Measurements from ENCODE around the gene CFD. TPM values are rescaled to one million over a fixed set of nuclear protein-coding genes. Genes with fewer than 3 reads are reported as not detected.

The CFD gene
- total RNA-seq, 1 experiment from 2014 or later, result 8.0 TPM

GRCh38 chr19:907183-907853, 47.9 kb downstream of the CFD start:
- intact Hi-C loops (cut with micrococcal nuclease; ENCODE audit: unreplicated experiment), result no loop called here
- peaks cover 31% of the 10 kb centered on the region; the same call in 1 of the 2 replicates for H4K20me1 ChIP-seq (ENCODE audit: insufficient read depth)
- H3K27ac ChIP-seq, result no peak overlapping the region
- no peaks in the 10 kb centered on the region for H3K9me2 ChIP-seq (ENCODE audit: insufficient read depth)
- no peaks in the 10 kb centered on the region for H3K9me3 ChIP-seq (ENCODE audit: insufficient read depth, low read depth)
- no TSS peak for BruUV-seq (replicated peaks)
- H3K4me2 ChIP-seq, result no peak overlapping the region
- H3K36me3 ChIP-seq (ENCODE audit: low read depth), result no peaks in the 10 kb centered on the region
- DNase-seq, result no peak
- CTCF ChIA-PET, result no interaction called here
- peaks cover 17% of the 10 kb centered on the region for H3K4me1 ChIP-seq (replicated peaks; ENCODE audit: insufficient read depth)
- peaks cover 30% of the 10 kb centered on the region; the same call in 1 of the 2 replicates for H3F3A ChIP-seq (ENCODE audit: insufficient read depth, low read depth)
- H3K4me3 ChIP-seq, result no peak overlapping the region
- H2AFZ ChIP-seq, result no peak overlapping the region
- TF ChIP-seq EZH2 (IDR thresholded peaks at IDR 0.05; ENCODE audit: low read depth) (no peak), CTCF (conservative IDR thresholded peaks at IDR 0.05) (no peak)
- H3K79me2 ChIP-seq (ENCODE audit: low read depth), result peaks cover 47% of the 10 kb centered on the region
- H3K27me3 ChIP-seq (ENCODE audit: insufficient read depth, low read depth), result no peaks in the 10 kb centered on the region
- POLR2A ChIA-PET (ENCODE audit: unreplicated experiment), result no interaction called here

GRCh38 chr19:911197-912033, 52.0 kb downstream of the CFD start:
- Histone ChIP-seq H3K36me3 (ENCODE audit: low read depth) (no peaks in the 10 kb centered on the region), H2AFZ (no peak overlapping the region), H3K27ac (no peak overlapping the region), H3K9me2 (ENCODE audit: insufficient read depth) (no peaks in the 10 kb centered on the region), H4K20me1 (ENCODE audit: insufficient read depth) (peaks cover 6% of the 10 kb centered on the region; the same call in 1 of the 2 replicates), H3K4me3 (no peak overlapping the region), H3K79me2 (ENCODE audit: low read depth) (peaks cover 46% of the 10 kb centered on the region), H3K9me3 (ENCODE audit: insufficient read depth, low read depth) (no peaks in the 10 kb centered on the region), H3K4me2 (no peak overlapping the region), H3K4me1 (replicated peaks; ENCODE audit: insufficient read depth) (peaks cover 20% of the 10 kb centered on the region), H3K27me3 (ENCODE audit: insufficient read depth, low read depth) (no peaks in the 10 kb centered on the region), H3F3A (ENCODE audit: insufficient read depth, low read depth) (peaks cover 45% of the 10 kb centered on the region; the same call in 1 of the 2 replicates)
- no peak for DNase-seq
- intact Hi-C loops (cut with micrococcal nuclease; ENCODE audit: unreplicated experiment), result no loop called here
- TF ChIP-seq EZH2 (IDR thresholded peaks at IDR 0.05; ENCODE audit: low read depth), result no peak
- TF ChIP-seq CTCF (conservative IDR thresholded peaks at IDR 0.05), result no peak
- no TSS peak for BruUV-seq (replicated peaks)
- ChIA-PET POLR2A (ENCODE audit: unreplicated experiment) (no interaction called here), CTCF (no interaction called here)

- Histone ChIP-seq H3K9me3 (ENCODE audit: insufficient read depth, low read depth) (no peaks in the 10 kb centered on the region), H3K27me3 (ENCODE audit: insufficient read depth, low read depth) (peaks cover 1% of the 10 kb centered on the region; the same call in 1 of the 2 replicates), H3K36me3 (ENCODE audit: low read depth) (no peaks in the 10 kb centered on the region), H3K79me2 (ENCODE audit: low read depth) (peaks cover 40% of the 10 kb centered on the region), H3F3A (ENCODE audit: insufficient read depth, low read depth) (peaks cover 45% of the 10 kb centered on the region; the same call in 1 of the 2 replicates), H2AFZ (no peak overlapping the region), H3K4me2 (peak overlapping the region; percentile 66), H3K27ac (no peak overlapping the region), H4K20me1 (ENCODE audit: insufficient read depth) (peaks cover 6% of the 10 kb centered on the region; the same call in 1 of the 2 replicates), H3K9me2 (ENCODE audit: insufficient read depth) (no peaks in the 10 kb centered on the region), H3K4me3 (peak overlapping the region; percentile 73), H3K4me1 (replicated peaks; ENCODE audit: insufficient read depth) (peaks cover 20% of the 10 kb centered on the region)
- POLR2A ChIA-PET (ENCODE audit: unreplicated experiment), result no interaction called here
- intact Hi-C loops (cut with micrococcal nuclease; ENCODE audit: unreplicated experiment), result no loop called here
- DNase-seq, result no peak
- TF ChIP-seq EZH2 (IDR thresholded peaks at IDR 0.05; ENCODE audit: low read depth) (no peak), CTCF (conservative IDR thresholded peaks at IDR 0.05) (no peak)
- CTCF ChIA-PET, result no interaction called here
- no TSS peak for BruUV-seq (replicated peaks)
These were observed 53.0 kb downstream of the CFD start for GRCh38 chr19:912181-913079.
